AG04449 (cell line): ENCODE measurements around the gene TANGO2.

Experiments used
- CTCF ChIA-PET: fragments of 350-600 bp; formaldehyde crosslinking; extraction: SDS; loops from one replicate; lab custom pipeline; 2021; ENCODE audit warnings: antibody characterized with exemption; lab: Yijun Ruan, JAX
- POLR2A ChIA-PET: fragments of 400-600, 350-600 bp; formaldehyde crosslinking; extraction: SDS; loops from one replicate; lab custom pipeline; 2020; ENCODE audit warnings: antibody characterized with exemption, inconsistent platforms; lab: Yijun Ruan, JAX
- DNase-seq: peaks from one replicate; pipeline ENCODE4 v3.0.0-alpha.2; 2010; ENCODE audit warnings: low read depth, low spot score
- H3K4me3 ChIP-seq: 2 replicates; pipeline ENCODE4 v1.5.1; 2011; ENCODE audit warnings: low read depth, mild to moderate bottlenecking, control low read depth, low read length
- CTCF ChIP-seq: IDR thresholded peaks from one replicate; pipeline ENCODE4 v1.5.1; 2011; ENCODE audit warnings: mild to moderate bottlenecking, moderate library complexity, low read length, control low read depth, inconsistent platforms; ENCODE audit not compliant: insufficient read depth; ENCODE audit errors: missing control alignments

TANGO2 gene

GRCh38 chr22:20027966-20028854 is 7.3 kb downstream of the TANGO2 start:
- ChIA-PET POLR2A (no interaction called here), CTCF (interaction anchor here (0.5 to 0.9 kb wide), 2 partner anchors 22 to 57 kb away, joined by 3 read pairs; no protein-coding TSS in a partner anchor)
- DNase-seq, result no peak
- TF ChIP-seq CTCF, result no peak
- no peak overlapping the region for H3K4me3 ChIP-seq

DNA sequence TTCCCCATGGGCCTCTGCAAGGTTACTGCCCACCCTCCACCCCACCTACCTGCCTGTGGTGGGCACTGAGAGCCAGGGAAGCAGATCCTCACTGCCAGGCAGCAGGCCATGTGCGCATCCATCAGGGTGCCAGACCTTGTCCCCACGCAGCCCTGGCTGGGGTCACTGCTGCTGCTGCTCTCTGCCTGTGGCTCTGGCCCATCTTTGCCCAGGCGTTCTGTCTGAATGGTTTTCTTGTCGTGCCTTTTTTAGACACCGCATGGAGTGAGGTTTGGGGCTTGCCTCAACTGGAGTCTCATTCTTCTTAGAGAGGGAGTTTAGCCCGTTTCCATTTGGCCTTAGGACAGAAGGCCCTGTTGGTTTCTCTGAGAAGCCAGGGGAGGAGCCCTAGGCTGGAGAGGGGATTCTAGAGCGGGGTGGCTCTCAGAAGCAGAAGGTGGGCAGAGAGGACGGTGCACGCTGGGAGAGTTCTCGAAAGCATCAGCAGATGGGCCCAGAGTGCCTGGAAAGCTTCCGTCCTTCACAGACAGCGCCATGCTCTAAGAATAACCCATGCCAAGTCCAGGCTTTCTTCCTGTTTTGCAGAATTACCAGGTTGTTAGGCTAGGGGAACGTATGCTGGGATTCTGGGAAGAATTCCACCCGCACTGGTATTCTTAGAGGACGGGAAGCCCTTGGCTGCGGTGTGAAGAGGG is 8.1 kb downstream of the TANGO2 start:
- H3K4me3 ChIP-seq, result no peak overlapping the region
- no peak for TF ChIP-seq CTCF
- DNase-seq, result no peak
- CTCF ChIA-PET, result no interaction called here
- POLR2A ChIA-PET, result no interaction called here

DNA sequence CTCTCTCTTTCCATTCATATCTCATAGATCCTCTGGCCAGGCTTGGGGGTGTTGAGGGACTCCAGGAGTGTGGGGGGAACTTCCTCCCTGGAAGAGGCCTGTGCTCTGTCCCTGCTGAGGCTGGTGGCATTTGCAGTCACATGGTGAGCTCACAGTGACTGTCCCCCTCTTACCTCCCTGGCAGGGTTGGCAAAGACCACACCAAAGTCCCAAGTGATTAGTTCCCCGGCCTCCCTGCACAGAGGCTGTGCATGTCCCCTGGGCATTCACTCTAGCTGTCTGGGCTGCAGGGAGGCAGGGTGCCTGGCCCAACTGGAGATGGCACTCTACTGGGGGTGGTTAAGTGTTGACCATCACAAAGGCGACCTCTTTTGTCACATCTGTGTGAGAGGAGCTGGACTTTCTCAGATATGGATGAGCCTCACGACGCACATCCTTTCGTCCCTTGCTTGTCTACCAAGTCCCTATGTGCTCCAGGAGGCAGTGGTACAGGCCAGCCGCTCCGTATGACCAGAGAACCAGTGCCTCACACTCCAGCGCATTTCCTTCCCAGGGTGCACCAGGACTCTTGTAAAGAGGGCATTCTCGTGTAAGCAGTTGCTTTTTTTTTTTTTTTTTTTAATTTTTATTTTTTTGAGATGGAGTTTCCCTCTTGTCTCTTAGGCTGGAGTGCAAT is 8.8 kb downstream of the TANGO2 start:
- ChIA-PET POLR2A (interaction anchor here (0.7 kb wide), 1 partner anchor 70 kb away, joined by 4 read pairs; no protein-coding TSS in a partner anchor), CTCF (no interaction called here)
- DNase-seq, result no peak
- no peak overlapping the region for H3K4me3 ChIP-seq
- TF ChIP-seq CTCF, result no peak

DNA sequence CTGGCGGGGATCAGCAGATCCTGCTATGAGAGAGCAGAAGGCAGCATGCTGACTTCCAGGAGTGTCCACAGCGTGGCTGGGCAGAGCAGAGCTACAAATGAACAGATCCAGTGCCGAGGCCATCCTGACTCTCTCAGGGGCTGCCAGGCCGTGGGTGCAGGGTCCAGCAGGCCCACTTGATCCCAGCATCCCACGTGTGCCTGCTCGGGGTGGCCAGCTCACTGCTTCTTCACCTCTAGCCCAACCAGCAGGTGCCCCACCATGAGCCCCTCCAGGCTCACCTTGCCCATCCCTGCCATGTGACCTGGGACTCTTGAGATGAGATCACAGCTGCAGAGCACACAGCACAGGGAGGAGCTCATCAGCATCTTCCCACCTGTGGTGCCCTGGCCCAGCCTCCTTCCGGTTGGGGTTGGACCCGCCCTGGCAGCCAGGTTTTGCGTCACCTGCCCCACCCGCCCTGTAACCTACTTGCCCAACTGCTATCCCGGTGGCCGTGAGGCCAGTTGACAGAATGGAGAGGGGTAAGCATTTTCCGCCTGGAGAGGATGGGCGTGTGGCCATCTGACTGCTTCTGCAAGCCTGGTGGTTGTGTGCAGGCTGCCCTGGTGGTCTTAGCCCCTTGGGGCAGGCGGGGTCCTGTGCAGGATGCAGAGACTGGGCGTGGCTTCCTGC is 11.0 kb downstream of the TANGO2 start:
- no peak overlapping the region for H3K4me3 ChIP-seq
- POLR2A ChIA-PET, result no interaction called here
- no peak for DNase-seq
- CTCF ChIA-PET, result no interaction called here
- TF ChIP-seq CTCF, result no peak

DNA sequence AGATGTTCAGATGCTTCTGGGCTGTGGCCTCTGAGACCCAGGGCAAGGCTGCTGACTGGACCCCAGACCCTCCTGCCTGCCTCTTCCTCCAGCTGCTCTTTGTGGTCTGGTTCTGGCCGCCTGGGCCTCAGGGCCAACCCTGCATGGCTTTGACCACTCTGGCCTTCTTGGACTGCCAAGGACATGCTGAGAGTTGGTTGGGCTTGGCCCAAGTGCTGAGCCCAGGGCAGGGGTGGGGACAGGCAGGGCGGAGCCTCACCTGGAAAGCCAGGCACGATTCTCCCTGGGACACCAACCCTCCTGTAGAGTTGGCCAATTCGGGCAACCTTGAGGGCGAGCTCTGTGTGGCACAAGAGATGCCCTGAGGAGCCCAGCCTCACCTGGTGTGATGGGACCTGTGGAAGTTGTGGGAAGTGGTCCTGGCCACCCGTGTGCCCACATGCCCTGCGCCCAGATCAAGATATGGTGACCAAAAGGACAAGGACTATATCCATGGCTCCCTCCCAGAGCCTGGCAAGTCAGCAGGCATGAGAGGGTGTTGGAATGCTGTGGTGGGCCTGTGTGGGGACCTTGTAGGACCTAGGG is 11.6 kb downstream of the TANGO2 start:
- ChIA-PET CTCF (interaction anchor here (1.4 kb wide), 1 partner anchor 11 kb away, joined by 3 read pairs; the partner anchor contains the start of gene TANGO2), POLR2A (no interaction called here)
- H3K4me3 ChIP-seq, result no peak overlapping the region
- no peak for TF ChIP-seq CTCF
- no peak for DNase-seq
